NB4 (cell line): ENCODE data around the gene RFPL2.
A peak's percentile ranks its signal among the peaks of the same experiment; 100 is the strongest.
"Not testable (repeated sequence)": the region's sequence is repeated elsewhere in the genome, so short reads cannot be mapped to it uniquely, and the experiment has no call there.

ENCODE experiments used
- DNase-seq: peaks from one replicate; pipeline ENCODE4 v3.0.0; 2010; ENCODE audit warnings: low read depth
- H3K4me3 ChIP-seq: one replicate; pipeline ENCODE4 v1.5.1; 2011; ENCODE audit warnings: mild to moderate bottlenecking, low read depth, low read length, moderate library complexity
- CTCF ChIP-seq: IDR thresholded peaks from one replicate; pipeline ENCODE4 v1.5.1; 2012; ENCODE audit warnings: low read depth, low read length
- MAX ChIP-seq: IDR thresholded peaks from 2 replicates; pipeline ENCODE4 v1.6.1; 2011; ENCODE audit warnings: low read depth, low read length
- MYC ChIP-seq: IDR thresholded peaks from 2 replicates; pipeline ENCODE4 v1.6.1; 2011; ENCODE audit warnings: low read depth, low read length
- POLR2A ChIP-seq: IDR thresholded peaks from 2 replicates; pipeline ENCODE4 v1.6.1; 2011; ENCODE audit warnings: mild to moderate bottlenecking; ENCODE audit not compliant: insufficient read length; ENCODE audit errors: extremely low read depth

Gene RFPL2

GRCh38 chr22:32164075-32164860 lies 40.6 kb downstream of the RFPL2 start:
- H3K4me3 ChIP-seq: no peak overlapping the region
- TF ChIP-seq POLR2A (no peak), CTCF (no peak), MYC (no peak), MAX (no peak)
- DNase-seq: peak; percentile 70

GRCh38 chr22:32160411-32160810 lies 44.5 kb downstream of the RFPL2 start:
- H3K4me3 ChIP-seq, DNase-seq: not testable (repeated sequence)

- DNase-seq: no peak
- TF ChIP-seq MYC (no peak), POLR2A (no peak)
- no peak within 1 kb of the TSS for H3K4me3 ChIP-seq
Observed at GRCh38 chr22:32158712-32159533, 46.0 kb downstream of the RFPL2 start, which contains the start of gene C22orf42. C22orf42 (minus strand) TSS chr22:32159303; CDS start chr22:32159215, 88 bp downstream.

GRCh38 chr22:32157632-32158031 lies 47.2 kb downstream of the RFPL2 start:
- not testable (repeated sequence) for DNase-seq, H3K4me3 ChIP-seq

GRCh38 chr22:32154727-32155126 lies 50.1 kb downstream of the RFPL2 start:
- DNase-seq: not testable (repeated sequence)

GRCh38 chr22:32151641-32152040 lies 53.2 kb downstream of the RFPL2 start:
- not testable (repeated sequence) for H3K4me3 ChIP-seq
- DNase-seq: peak; percentile 61

More at GRCh38 chr22:32154727-32155126, 50.1 kb downstream of the RFPL2 start:
- not testable (repeated sequence) for H3K4me3 ChIP-seq

- peak; percentile 52 for DNase-seq
Observed at GRCh38 chr22:32150647-32151046, 54.2 kb downstream of the RFPL2 start.

GRCh38 chr22:32148372-32148771 lies 56.5 kb downstream of the RFPL2 start:
- not testable (repeated sequence) for H3K4me3 ChIP-seq, DNase-seq

More at GRCh38 chr22:32150647-32151046, 54.2 kb downstream of the RFPL2 start:
- not testable (repeated sequence) for H3K4me3 ChIP-seq

GRCh38 chr22:32147128-32147527 lies 57.7 kb downstream of the RFPL2 start:
- H3K4me3 ChIP-seq, DNase-seq: not testable (repeated sequence)

- no peak overlapping the region for H3K4me3 ChIP-seq
- no peak for TF ChIP-seq MAX
- TF ChIP-seq CTCF: no peak
- TF ChIP-seq MYC: no peak
- TF ChIP-seq POLR2A: no peak
- DNase-seq: peak; percentile 91
Observed at GRCh38 chr22:32144496-32145274, 60.2 kb downstream of the RFPL2 start.
